Hindlimb muscle (tissue), 1 donor: ENCODE measurements around the gene MTCH1. TPM values are rescaled to one million over a fixed set of nuclear protein-coding genes. Genes with fewer than 3 reads are reported as not detected.
A peak's percentile ranks its signal among the peaks of the same experiment; 100 is the strongest.
"Not testable (repeated sequence)": the region's sequence is repeated elsewhere in the genome, so short reads cannot be mapped to it uniquely, and the experiment has no call there.

Experiments used
- DNase-seq: peaks from one replicate; pipeline ENCODE4 v3.0.0-alpha.2; 2013
- polyA plus RNA-seq: library from polyadenylated mRNA; unstranded; fragments of 120-200 nt; gene quantifications from one replicate; pipeline ENCODE4 v1.2.1, GENCODE V29; 2013; ENCODE audit not compliant: insufficient read length

MTCH1 gene
- polyA plus RNA-seq, 1 donor, result 107 TPM

DNA sequence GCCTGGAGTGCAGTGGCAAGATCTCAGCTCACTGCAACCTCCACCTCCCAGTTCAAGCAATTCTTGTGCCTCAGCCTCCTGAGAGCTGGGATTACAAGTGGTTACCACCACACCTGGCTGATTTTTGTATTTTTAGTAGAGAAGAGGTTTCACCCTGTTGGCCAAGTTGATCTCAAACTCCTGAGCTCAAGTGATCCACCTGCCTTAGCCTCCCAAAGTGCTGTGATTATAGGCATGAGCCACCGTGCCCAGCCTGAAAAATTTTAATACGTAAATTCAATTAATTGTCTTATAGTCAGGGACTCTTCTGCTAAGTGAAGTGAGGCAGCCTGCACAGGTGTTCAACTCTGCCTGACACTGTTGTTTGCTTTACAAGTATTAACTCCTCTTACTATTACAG is 4.4 kb upstream of the MTCH1 start:
- not testable (repeated sequence) for DNase-seq

DNA sequence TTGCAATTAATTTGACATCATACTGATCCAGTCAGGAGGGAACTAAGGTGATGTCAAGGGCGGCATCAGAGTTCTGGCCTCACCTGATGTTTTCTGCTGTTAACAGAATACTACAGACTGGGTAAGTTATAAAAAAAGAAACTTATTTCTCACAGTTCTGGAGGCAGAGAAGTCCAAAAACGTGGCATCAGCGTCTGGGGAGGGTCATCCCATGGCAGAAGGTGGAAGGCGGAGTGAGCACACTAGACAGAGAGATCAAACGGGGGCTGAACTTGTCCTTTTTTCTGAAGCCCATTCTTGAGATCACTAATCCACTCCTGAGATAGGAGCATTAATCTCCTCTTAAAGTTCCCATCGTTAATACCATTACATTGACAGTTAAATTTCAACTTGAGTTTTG is 3.3 kb upstream of the MTCH1 start:
- no peak for DNase-seq

DNA sequence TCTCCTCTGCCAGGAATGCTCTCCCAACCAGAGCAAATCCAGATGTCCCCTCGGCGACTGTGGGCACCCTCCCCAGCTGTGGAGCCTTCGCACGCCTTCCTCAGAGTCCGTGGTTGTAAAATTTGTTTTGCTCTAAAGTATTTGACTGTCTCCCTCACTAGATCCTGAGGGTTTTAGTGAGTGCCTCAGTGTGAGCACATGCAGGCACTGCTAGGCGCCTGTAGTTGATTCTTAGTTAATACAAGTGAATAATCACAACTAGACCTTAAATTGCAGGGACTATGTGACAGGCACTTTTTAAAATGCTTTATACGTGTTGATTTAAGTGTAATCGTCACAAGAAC is 680 bp upstream of the MTCH1 start:
- DNase-seq, result no peak

DNA sequence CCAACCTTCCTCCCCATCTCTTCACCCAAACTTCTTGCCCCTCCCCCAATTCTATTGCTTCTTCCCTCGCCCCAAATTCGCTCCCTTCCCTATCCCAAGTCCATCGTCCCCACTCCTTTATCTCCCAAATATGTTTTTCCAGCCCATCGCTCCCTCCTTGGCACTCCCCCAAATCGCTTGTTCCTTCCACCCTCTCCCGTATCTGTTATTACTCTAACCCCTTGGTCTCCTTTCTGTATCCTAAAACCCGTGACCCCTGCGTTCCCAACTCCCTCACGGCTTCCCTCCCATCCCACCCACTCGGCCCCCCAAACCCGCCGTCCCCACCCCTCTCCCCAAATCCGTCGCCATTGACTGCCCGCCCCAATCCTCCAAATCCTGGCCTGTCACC is 584 bp downstream of the MTCH1 start:
- no peak for DNase-seq

DNA sequence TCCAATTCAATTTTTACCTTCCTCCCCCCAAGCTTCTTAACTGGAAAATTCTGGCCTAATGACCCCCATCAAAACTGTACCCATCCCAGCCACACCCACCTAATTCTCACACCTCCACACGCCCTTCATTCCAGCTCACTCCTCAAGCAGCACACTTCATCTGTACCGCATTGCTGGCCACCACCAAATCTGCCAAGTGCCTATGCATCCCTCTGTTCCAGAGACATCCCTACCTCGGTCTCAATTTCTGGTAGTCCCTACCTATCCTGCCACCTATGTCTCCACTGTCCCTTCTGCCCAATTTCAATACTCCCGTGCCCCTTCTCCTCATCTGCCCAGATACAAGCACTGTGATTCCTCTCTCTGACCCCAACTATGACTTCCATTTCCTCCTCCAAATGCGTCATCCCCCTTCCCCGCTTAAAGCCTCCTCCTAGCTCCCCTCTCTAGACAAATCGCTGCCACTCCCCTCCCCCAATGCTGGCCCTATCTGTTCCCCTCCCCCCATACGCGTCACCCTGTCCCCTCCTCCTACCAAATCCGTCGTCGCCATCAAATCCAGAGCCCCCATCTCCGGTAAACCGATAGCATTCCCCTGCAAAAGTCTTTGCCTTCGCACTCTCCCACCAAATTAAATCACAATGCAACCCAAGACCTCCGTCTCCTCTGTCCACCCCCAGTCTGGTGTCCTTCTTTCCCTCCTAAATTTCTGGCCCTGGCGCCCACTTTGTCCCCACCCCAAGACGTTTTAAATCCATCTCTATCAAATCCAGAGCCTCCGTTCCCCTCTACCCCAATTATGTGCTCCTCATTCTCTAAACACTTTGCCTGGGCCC is 1.2 kb downstream of the MTCH1 start:
- DNase-seq, result peak; percentile 67

DNA sequence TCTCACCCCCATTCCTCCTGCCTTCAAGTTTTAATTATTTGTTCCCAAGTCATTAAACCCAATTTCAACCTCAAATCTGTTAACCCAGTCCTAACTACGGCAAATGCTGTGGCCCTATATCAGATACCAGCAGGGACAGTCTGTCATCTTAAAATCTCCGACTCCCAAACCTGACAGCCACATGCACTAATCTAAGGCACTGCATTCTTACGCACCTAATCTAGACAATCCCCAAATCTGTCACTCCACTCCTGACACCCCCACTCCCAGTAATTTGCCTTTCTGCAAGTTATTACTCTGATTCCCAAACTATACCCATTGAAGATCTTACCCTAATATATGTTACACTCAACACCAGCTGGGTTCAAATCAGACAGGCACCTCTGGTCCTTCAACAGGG is 2.5 kb downstream of the MTCH1 start:
- no peak for DNase-seq

DNA sequence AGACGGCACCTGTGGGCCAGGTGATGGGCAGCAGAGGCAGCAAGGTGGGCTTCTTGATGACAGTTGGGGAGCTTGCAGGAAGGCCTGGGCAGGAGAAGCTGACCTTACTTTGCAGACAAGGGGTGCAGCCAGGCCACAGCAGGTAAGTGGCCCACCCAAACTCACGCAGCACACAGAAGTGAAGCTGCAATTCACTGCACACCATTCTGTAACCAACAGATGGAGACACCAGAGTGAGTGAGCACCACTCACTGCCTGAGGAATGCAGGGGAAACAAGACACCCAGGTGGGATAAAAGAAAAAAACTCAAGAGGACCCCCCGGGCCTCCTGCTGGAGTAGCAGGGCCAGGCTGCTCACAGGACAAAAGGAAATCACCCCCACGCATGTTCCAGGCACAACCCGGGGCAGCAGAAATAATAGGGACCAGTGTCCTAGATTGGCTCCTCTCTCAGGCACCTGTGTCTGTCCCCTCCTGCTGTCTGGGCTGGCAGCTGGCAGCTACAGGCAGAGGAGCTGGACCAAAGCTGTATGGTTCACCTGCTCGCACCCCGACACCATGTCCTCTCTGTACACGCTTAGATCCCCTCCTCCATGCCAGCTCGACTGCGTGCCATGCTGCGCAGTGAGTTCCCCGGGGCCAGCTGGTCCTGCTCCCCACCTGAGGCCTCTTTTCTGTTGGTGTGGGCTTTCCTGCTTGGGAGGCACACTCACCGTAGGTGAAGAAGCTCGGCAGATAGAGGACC is 4.9 kb downstream of the MTCH1 start:
- no peak for DNase-seq

DNA sequence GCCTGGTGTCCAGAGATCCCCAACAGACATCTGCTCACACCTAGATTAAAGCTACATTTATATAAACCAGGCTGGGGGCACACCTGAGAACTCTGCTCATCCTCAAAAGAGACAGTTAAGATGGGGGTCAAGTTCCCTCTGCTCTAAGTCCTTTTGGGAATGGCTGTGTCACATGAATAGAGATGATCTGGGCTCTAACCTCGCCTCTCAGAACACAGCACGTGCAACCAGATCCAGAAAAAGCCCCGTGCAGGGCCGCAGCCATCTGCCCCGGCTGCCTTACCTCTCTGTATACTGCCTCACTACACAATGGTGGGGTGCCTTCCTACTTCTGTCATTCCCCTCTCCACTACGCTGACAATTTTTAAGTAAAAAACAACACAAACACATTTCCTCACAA is 5.9 kb downstream of the MTCH1 start:
- DNase-seq, result no peak

DNA sequence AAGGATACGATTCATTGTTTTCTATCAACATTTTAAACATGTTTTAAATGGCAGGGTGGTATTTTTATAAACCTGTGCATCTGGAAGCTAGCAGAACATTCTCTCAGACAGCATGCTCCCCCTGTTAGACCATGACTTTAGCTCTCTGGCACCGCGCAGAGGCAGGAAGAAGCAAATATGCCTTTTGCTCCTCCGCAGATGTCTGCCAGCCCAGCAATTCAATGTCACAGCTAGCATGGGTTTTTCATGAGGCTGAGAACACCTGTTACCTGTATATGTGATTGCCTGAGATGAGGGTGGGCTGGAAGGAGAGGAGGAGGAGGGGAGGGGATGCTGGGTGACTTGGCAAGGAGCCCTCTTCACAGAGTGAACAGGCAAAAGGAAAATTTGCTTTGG is 6.7 kb downstream of the MTCH1 start:
- DNase-seq, result peak; percentile 78

DNA sequence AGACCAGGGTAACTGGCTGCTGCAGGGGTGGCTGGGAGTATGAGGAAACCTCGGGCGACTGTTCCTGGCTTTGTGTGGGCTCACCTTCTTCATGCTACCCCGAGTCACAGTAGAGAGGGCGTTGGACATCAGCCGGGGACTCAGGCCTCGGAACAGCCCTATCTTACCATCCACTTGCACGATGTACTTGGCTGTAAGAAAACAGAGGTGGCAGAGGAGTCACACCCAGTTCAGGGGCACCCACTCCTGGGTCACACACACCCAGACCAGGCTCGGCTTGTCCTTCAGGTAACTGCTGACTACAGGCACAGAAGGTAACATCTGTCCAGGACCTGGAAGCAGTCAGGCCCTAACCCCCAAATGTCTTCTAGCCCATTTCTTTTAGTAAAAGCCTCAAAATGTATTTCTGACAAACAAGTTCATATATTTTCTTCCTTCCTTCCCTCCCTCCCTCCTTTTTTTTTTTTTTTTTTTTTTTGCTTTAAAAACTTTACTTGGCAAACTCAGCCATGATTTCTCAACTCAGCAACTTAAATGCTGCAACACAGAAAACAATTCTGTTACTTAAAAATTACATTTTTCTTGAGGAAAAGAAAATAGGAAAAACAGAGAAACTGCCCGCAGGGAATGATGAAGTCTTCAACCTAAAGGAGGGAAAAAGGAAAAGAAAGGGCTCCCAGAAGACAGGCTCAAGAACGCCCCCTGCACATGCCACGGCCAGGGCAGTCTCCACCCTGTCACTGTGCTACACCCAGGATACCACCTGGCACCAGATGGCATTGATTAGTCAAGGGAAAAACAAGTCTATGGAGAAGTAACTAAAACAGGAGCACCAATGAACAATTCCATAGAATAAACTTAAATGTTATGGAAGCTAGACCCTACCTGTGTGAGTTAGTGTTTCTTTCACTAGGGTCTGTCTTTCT is 7.3 kb downstream of the MTCH1 start:
- DNase-seq, result no peak

DNA sequence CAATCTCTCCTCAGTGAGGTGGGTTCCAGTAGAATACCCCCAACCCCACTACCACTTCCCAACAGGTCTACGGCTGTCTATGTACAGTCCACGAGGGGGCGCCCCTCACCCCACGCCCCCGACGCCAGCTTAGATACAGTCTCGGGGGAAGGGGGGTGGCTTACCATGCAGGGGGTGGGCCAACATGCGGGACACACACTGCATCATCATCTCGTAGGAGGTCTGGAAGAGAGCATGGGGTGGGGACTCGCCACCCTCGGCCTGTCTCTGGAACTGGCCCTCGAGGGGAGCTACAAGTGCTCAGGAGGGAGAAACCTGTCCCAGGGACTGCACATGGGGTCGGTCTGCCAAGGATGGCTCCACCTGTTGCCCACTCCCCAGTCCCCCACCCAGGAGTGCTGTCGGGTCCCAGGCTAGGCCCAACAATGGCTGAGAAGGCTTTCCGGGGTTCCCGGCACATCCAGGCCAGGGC is 8.5 kb downstream of the MTCH1 start:
- no peak for DNase-seq

DNA sequence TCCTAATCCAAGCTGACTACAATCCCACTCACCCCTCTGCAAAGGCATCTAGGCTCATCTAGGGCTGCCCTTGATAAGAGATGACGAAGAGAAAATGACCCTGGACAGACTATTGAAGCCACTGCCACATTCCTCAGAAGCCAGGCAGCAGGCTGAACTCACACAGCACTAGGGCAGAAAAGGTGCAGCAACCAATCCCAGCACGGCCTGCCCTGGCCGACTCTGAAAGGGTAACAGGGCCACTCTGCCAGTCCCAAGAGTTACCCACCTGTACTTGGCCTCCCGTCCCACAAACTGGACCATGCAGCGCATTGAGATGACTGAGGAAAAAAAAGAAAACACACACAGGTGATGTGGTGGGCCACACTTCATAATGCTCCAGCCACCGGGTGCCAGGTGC is 9.1 kb downstream of the MTCH1 start:
- DNase-seq, result no peak

DNA sequence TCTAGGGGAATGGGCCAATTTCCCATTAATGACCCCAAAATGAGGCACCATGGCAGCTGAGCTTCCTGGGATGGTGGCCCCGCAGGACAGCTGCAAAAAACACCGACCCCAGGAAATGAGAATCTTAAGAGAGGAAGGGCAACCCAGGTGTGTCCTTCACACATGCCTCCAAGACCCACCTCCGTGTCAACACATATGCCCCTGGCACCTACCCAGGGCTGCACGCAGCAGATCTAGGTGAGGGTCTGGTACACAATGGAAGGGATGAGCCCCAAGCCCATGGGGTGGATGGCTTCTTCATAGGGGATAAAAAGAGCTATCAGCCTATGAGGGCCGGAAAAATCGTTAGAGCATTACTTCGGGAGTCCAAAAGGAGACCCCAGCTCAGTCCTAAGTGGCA is 9.5 kb downstream of the MTCH1 start:
- no peak for DNase-seq

DNA sequence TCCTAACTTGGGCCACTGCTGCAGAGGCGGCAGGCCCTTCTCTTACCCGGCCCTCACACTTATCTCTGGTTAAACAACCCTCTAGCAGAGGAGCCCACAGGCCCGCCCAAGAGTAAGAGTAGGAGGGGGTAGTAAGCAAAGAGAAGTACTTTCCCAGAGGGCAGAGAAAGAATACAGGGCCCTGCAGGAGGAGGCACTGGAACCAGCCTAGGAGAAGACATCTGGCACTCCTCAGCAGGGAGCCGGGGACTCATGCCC is 10.1 kb downstream of the MTCH1 start:
- DNase-seq, result no peak

DNA sequence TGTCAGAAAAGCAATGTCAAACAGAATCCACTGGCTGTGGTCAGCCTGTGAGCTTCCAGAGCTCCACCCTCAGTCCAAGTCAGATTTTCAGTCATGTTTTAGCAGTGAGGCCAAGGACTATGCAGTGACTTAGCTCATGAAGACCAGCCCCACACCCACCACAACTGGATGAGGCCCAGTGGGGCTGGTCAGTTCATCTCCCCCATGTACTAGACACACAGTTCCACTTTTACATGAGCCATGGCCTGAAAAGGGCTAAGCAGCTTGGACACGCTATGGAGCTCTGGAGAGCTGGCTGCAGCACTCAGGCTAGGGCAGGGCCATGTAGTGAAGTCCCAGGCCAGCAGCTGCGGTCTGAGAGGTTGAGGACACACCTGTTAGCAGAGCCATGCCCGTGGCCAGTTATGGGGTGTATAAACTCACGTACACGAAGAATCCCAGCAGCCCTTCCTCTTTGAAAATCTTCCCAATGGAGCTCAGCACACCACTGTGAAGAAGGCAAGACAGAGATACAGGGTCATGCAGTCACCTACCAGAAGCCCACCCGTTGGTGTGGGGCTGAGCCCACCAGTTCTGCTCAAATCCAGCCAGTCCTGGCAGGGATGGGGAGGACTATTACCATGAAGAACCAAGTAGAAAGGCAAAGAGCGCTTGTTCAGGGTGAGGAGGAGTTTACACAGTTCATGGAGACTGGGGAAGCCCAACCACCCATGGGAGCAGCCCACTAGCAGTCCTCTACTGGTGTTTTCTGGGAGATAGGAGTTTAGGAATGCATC is 10.6 kb downstream of the MTCH1 start:
- DNase-seq, result no peak

DNA sequence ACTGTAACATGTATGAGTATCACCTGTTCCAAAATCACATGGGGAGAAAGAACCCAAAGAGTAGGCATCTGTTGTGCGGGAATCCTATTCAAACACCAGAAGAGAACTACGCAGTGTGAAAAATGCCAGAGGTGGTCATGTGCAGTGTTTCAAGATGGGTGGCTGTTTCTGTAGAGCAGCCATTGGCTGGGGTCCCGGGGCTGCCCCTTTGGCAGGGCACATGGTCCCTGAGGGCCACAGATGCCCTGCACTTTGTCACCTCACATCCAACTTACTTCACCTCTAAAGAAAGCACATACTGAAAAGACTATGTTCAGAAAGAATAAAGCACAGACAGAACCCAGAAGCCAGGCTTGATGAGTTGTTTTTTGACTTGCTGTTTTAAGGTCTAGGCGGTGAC is 12.3 kb downstream of the MTCH1 start:
- DNase-seq, result no peak

DNA sequence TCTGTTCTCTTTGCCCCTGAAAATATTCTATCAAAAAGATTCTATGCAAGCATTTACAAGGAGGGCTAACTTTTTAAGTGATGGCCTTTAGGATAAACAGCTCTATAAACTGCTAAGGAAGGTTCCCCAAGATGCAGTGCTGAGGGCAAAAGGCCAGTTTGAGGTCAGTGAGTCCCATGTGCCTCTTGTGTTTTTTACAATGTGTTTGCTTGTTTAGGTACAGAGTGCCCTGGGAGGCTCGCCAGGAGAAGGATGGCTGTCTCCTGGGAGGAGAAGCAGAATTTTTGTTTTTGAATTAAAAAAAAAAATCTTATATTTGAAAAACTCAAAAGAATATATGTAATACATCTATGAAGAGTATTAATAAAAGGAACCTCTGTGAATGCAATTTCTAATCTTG is 12.8 kb downstream of the MTCH1 start:
- no peak for DNase-seq

DNA sequence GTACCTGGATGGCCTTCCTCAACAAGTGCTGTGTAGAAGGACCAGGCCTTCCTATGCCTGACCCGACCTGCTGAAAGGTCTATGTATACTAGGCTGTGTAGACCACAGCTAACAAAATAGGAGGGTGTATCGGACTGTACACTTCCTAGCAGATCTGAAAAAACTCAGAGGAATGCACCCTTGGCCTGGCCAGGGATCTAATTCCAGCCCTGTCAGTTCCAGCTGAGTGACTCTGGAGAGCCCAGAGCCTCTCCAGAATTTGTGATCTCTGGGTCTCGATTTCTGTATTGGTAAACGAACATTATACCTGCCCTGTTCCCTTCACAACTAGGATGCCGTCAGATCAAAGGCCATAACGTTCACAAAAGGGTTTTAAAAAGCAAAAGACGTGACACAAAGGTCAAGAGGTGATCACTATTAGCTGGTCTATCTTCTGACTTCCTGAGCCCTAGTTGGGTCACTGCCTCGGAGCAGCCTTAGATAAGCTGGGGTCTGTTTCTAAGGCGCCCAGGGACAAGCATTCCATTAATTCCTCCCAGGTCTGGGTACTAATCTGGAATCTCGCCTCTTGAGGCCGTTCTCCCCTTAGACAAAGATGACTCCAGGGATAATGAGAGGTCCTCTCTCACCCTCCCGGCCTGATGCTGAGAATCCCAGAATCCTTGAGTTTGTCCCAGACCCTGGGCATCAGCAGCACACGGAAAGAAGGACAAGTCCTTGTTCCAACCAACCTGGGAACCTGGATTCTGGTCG is 13.9 kb downstream of the MTCH1 start:
- DNase-seq, result no peak

DNA sequence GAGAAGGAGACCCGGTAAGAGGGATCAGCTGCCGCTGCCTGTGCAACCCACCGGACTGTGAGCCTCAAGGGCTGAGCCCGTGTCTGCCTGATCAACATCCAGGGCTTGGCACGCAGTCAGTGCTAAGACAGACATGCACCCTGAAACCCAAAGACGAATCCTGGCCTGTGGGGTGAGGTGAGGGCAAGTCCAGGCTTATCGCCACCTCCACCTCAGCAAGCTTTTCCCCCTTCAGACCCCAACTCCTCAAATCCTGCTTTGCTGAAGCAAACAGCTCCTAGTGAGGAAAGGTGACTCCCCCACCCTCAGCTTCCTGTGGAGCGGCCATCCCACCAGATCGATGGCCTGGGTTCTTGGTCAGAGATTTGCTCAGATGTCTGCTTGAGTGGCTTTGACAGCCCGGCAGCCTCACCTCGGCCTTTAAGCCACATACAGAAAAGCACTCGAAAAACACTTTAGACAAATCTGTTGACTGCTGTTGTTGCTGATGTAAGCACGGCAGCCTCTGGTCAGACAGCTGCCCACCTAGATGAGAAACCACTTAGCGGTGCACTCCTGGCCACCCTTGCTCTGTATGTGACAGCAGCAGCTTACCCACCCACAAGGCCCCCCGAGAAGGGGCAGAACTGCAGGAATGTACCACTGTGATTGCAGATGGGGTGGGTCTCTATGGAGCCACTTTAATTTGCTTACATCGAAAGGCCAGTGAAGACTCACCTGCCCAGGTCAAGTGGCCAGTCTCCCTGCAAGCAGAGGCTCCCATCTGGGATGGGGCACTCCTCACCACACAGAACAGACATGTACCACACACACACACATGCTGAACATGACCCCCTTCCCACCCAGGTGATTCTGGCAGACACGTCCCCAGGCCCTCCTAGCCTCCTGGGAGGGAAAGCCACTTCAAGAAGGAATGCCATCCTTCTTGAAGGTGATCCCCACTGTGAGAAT is 14.8 kb downstream of the MTCH1 start:
- DNase-seq, result no peak
